Thyroid gland (tissue), 4 donors: ENCODE results near the gene TMEM207. TPM values are rescaled to one million over a fixed set of nuclear protein-coding genes. Genes with fewer than 3 reads are reported as not detected.

Experiments used
- DNase-seq, 2 donors: peaks; one replicate each; pipeline ENCODE4 v3.0.0-alpha.2; 2019
- H3K27ac ChIP-seq, 3 donors: fragments of 200-600 bp; sonication (generic); 1 replicate in 2 of 3; 2 replicates in 1 of 3; pipeline ENCODE4 v1.5.1; 2016 to 2019; ENCODE audit warnings: mild to moderate bottlenecking in 1 of 3, moderate library complexity in 1 of 3
- H3K27me3 ChIP-seq: fragments of 200-600 bp; sonication (generic); one replicate; pipeline ENCODE4 v1.5.1; 2019
- H3K36me3 ChIP-seq, 2 donors: fragments of 200-600 bp; sonication (generic); one replicate each; pipeline ENCODE4 v1.5.1; 2016 to 2019
- H3K4me1 ChIP-seq, 2 donors: fragments of 200-600 bp; sonication (generic); one replicate each; pipeline ENCODE4 v1.5.1; 2017 to 2019
- H3K4me3 ChIP-seq, 3 donors: fragments of 200-600 bp; sonication (generic); replicated peaks in 1 of 3; 1 replicate in 2 of 3; 2 replicates in 1 of 3; pipeline ENCODE4 v1.5.1; 2016; ENCODE audit warnings: mild to moderate bottlenecking in 1 of 3
- H3K9me3 ChIP-seq: fragments of 200-600 bp; sonication (generic); one replicate; pipeline ENCODE4 v1.5.1; 2017
- CTCF ChIP-seq, 6 experiments: fragments of 200-600 bp in 3 of 6; fragments of 450-650 bp in 3 of 6; sonication (generic) in 3 of 6; IDR thresholded peaks; one replicate each; pipeline ENCODE4 v1.5.1; 2016 to 2019; ENCODE audit warnings: antibody characterized with exemption in 6 of 6, mild to moderate bottlenecking in 2 of 6, inconsistent platforms in 1 of 6, moderate library complexity in 1 of 6
- POLR2A ChIP-seq, 2 donors: fragments of 450-650 bp; IDR thresholded peaks; one replicate each; pipeline ENCODE4 v1.6.1; 2017; ENCODE audit warnings: antibody characterized with exemption in 2 of 2, mild to moderate bottlenecking in 2 of 2, moderate library complexity in 1 of 2
- WGBS, 2 donors: methylation state at CpG; one replicate each; pipeline ENCODE4 v1.1.5; 2017; 5-methylcytosine and 5-hydroxymethylcytosine counted together
- intact Hi-C: fragments of 100-400 bp; cut with DNase I; formaldehyde crosslinking; loops from one replicate; pipeline ENCODE4 v1.15.1; 2023
- total RNA-seq, 4 donors: library from RNA; depleted of rRNA; stranded (reverse); fragments of >200 nt; gene quantifications; one replicate each; pipeline ENCODE4 v1.2.3, GENCODE V29; 2016

The TMEM207 gene
- total RNA-seq, 4 donors from 2014 or later, result not detected

DNA sequence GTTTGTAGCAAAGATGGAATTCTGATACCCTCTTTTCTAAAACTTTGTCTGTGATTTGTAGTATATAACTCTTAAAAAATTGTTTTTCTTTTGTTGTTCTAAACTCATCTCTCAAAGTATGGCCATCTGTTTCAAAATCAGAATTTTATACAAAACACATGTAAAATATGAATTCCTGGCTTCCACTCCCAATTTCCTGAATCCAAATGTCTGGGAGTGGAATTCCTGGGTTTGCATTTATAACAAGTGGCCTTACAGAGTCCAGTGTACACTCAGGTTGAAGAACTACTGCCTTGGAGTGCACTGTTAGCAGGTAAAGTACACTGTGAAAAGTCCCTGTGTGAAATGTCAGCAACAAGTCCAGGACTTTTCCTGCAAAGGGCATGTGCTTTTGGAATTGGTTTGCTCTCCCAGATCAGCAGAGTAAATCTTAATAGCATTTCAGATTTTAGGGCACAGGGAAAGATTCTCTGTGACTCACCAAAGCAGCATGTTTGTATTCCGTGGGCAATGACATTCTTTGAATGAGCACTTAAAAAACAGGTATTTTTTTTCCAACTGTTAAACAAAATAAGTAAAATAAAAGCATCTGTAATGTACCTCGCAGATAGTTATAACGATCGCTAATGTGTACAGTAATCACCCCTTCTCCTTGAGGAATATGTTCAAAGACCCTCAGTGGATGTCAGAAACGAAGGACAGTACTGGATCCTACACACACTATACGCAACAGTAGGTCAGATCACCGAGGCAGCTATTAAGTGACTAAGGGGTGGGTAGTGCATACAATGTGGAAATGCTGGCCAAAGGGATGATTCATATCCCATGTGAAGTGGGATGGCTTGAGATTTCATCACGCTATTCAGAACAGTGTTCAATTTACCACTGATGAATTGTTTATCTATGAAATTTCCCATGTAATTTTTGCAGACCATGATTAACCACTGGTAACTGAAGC lies 63.7 kb downstream of the TMEM207 start:
- Histone ChIP-seq H3K9me3 (no peaks in the 10 kb centered on the region), H3K27me3 (no peaks in the 10 kb centered on the region), H3K27ac (peak overlapping the region; percentile 68 to 88 (median 83)), H3K4me1 (peaks cover 37 to 48% of the 10 kb centered on the region in 2 donors), H3K36me3 (no peaks in the 10 kb centered on the region), H3K4me3 (no peak overlapping the region)
- WGBS, 2 donors, result 31 to 34% methylated on average over 8 of the region's 8 CpGs
- DNase-seq, result peak; percentile 16 to 27
- no peak for TF ChIP-seq POLR2A (IDR thresholded peaks at IDR 0.05)
- no peak for TF ChIP-seq CTCF (IDR thresholded peaks at IDR 0.05)
- intact Hi-C loops, result no loop called here

- Histone ChIP-seq H3K4me1 (peaks cover 37 to 48% of the 10 kb centered on the region in 2 donors), H3K27me3 (no peaks in the 10 kb centered on the region), H3K4me3 (no peak overlapping the region), H3K36me3 (no peaks in the 10 kb centered on the region), H3K27ac (peak overlapping the region in 2 of 3 donors; percentile 68 to 88), H3K9me3 (no peaks in the 10 kb centered on the region)
- DNase-seq, result peak; percentile 23 to 48
- intact Hi-C loops, result no loop called here
- WGBS, 2 donors, result 31 to 32% methylated on average over 2 of the region's 2 CpGs
- TF ChIP-seq POLR2A (IDR thresholded peaks at IDR 0.05) (no peak), CTCF (IDR thresholded peaks at IDR 0.05) (peak in 5 of 6 experiments; percentile 37 to 86 (median 65))
Measured at GRCh38 chr3:190384309-190384756, 65.4 kb downstream of the TMEM207 start.

DNA sequence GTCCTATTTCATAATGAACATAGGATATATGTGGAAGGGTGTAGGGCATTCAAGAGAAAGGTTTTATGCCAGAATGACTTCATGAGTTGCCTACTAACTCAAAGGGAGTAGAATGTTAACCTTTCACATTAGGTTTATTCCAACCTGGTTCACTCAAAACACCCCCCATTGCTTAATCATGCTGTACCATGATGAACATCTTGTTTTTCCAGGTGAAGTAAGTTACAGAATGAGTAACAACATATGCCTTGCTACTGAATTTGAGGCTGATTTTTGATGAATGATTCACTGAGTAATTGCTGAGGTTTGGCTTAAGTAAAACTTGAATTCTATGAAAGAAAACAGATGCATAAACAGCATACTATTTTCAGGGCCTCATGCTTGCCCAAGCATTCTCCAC lies 67.6 kb downstream of the TMEM207 start:
- Histone ChIP-seq H3K4me1 (peaks cover 25 to 30% of the 10 kb centered on the region in 2 donors), H3K27ac (no peak overlapping the region), H3K4me3 (no peak overlapping the region), H3K27me3 (no peaks in the 10 kb centered on the region), H3K36me3 (no peaks in the 10 kb centered on the region), H3K9me3 (no peaks in the 10 kb centered on the region)
- no peak for TF ChIP-seq POLR2A (IDR thresholded peaks at IDR 0.05)
- TF ChIP-seq CTCF (IDR thresholded peaks at IDR 0.05), result no peak
- intact Hi-C loops, result no loop called here
- DNase-seq, result no peak

DNA sequence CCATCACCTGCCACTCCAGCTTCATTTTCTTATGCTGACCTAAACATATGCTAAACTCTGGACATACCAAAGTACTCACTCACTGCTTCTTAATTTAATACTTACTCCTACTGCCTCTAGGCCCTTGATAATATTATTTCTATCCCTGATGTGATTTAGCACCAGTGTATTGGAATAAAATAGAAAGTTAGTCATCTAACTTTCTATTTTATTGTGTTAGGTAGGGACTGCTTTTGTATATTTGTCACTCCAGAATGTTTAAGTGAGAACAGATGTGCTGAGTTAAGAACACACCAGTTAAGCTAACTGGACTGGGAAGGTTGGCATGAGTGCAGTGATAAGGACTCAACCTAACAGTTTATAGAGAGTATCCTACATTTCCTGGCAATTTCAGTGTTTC lies 68.3 kb downstream of the TMEM207 start:
- TF ChIP-seq POLR2A (IDR thresholded peaks at IDR 0.05), result no peak
- Histone ChIP-seq H3K9me3 (no peaks in the 10 kb centered on the region), H3K27ac (no peak overlapping the region), H3K27me3 (no peaks in the 10 kb centered on the region), H3K4me1 (peaks cover 19 to 24% of the 10 kb centered on the region in 2 donors), H3K36me3 (no peaks in the 10 kb centered on the region), H3K4me3 (no peak overlapping the region)
- DNase-seq, result no peak
- intact Hi-C loops, result no loop called here

GRCh38 chr3:190380184-190380583 lies 69.5 kb downstream of the TMEM207 start:
- TF ChIP-seq CTCF (IDR thresholded peaks at IDR 0.05), result no peak
- no peak for TF ChIP-seq POLR2A (IDR thresholded peaks at IDR 0.05)
- Histone ChIP-seq H3K9me3 (no peaks in the 10 kb centered on the region), H3K4me3 (no peak overlapping the region), H3K27me3 (no peaks in the 10 kb centered on the region), H3K4me1 (peaks cover 9 to 14% of the 10 kb centered on the region in 2 donors), H3K36me3 (no peaks in the 10 kb centered on the region), H3K27ac (no peak overlapping the region)
- no peak for DNase-seq
- intact Hi-C loops, result no loop called here

Other genes with a start within 250 kb of the TMEM207 start
- 10 to 100 TPM in 2 of 4 donors, 1 to 10 TPM in 2; 5.1 to 29.2 (median 8.5) TPM for gene CLDN1, start 127.5 kb downstream of the TMEM207 start, total RNA-seq
- gene CLDN16, start 61.7 kb downstream of the TMEM207 start, total RNA-seq, result 1 to 10 TPM in 1 of 4 donors, under 1 TPM in 3; 0.27 to 3.3 (median 0.47) TPM
- 10 to 100 TPM in 2 of 4 donors, 1 to 10 TPM in 2; 4.9 to 16.9 (median 10.8) TPM for gene IL1RAP, start 64.2 kb upstream of the TMEM207 start, total RNA-seq